ENCODE data around the gene MPHOSPH6.
"Not testable (repeated sequence)": the region's sequence is repeated elsewhere in the genome, so short reads cannot be mapped to it uniquely, and the experiment has no call there.

The MPHOSPH6 gene, protein sequence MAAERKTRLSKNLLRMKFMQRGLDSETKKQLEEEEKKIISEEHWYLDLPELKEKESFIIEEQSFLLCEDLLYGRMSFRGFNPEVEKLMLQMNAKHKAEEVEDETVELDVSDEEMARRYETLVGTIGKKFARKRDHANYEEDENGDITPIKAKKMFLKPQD

DNA sequence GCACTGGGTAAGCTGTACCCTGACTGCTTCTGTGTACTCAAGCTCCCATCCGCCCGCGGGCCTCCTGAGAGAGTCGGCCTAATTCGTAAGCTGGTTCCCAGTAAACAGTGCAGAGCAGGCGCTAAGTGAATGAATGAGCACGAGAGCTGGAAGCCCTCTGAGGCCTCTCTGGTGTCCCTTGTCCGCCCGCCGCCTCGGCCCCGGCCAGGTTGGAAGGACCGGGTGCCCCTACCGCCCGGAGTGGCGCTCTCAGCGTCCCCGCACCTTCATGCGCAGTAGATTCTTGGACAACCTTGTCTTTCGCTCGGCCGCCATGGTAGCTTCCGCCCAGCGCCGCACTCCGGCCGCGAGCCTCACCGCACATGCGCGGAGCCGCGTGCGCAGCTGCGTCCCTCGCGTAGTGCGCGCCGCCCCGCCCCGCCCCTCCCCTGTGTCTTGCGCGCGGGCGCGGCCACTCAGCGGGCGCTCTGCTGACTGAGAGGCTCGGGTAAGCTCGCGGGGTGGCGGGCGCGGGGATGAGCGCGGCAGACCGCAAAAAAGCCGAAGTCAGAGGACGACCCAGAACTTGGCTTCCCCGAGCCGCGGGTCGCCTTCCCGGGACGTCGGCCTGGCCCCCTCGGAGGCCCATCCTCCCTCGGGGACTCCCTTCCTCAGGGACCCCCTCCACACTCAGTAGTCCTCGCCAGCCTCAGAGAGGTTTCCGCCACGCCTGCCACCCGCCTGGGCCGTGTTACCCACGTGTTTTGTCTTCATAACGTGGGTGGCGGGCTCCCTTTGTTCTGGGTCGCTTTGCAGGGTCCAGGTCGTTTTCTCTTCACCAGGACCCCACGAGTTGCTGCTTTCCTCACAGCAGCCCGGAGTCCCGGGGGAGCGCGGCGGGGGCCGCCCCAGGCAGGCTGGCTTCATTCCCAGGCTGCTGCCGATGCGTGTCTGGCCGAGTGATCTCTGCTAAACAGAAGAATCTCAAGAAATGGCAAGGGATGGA, at the start of gene MPHOSPH6:
TSS of gene MPHOSPH6 (minus strand) at position 364 of the 985 bp plus-strand sequence. CDS start at position 315, 49 bp downstream.
- DNase-seq (ENCODE audit: low read depth): peak; percentile 93
- H3K4me3 ChIP-seq (ENCODE audit: low read depth, low read length): peak within 1 kb of the TSS; percentile 76
- TF ChIP-seq, protein P1, sequence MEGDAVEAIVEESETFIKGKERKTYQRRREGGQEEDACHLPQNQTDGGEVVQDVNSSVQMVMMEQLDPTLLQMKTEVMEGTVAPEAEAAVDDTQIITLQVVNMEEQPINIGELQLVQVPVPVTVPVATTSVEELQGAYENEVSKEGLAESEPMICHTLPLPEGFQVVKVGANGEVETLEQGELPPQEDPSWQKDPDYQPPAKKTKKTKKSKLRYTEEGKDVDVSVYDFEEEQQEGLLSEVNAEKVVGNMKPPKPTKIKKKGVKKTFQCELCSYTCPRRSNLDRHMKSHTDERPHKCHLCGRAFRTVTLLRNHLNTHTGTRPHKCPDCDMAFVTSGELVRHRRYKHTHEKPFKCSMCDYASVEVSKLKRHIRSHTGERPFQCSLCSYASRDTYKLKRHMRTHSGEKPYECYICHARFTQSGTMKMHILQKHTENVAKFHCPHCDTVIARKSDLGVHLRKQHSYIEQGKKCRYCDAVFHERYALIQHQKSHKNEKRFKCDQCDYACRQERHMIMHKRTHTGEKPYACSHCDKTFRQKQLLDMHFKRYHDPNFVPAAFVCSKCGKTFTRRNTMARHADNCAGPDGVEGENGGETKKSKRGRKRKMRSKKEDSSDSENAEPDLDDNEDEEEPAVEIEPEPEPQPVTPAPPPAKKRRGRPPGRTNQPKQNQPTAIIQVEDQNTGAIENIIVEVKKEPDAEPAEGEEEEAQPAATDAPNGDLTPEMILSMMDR (conservative IDR thresholded peaks at IDR 0.05; ENCODE audit: low read depth, low read length): no peak

DNA sequence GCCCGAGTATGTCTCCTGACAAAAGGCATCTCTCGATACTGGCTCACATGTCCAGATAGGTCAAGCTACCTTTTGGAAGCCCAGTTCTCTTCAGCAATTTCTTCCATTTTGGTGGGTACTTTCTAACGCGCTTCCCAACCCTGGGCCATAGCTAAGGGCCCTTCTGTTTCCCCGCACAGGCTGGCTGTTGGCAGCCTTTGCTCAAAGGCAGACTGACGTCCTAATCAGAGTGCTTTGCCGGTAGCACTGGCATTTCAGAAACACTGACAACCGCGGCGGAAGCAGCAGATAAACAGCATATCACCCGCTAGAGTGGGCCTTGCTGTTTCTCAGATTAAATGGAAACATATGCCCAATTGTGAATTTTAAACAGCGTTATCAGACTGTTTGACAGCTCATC, 49.3 kb upstream of the MPHOSPH6 start:
- DNase-seq (ENCODE audit: low read depth): no peak
- TF ChIP-seq, protein P1 (conservative IDR thresholded peaks at IDR 0.05; ENCODE audit: low read depth, low read length): no peak

DNA sequence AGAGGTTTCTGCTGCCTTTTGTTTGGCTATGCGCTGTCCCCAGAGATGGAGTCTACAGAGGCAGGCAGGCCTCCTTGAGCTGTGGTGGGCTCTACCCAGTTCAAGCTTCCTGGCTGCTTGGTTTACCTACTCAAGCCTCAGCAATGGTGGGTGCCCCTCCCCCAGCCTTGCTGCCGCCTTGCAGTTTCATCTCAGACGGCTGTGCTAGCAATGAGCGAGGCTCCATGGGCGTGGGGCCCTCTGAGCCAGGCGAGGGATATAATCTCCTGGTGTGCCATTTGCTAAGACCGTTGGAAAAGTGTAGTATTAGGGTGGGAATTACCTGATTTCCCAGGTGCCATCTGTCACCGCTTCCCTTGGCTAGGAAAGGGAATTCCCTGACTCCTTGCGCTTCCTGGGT, 39.3 kb upstream of the MPHOSPH6 start:
- DNase-seq (ENCODE audit: low read depth); H3K4me3 ChIP-seq (ENCODE audit: low read depth, low read length): not testable (repeated sequence)

More for the DNA sequence above, 49.3 kb upstream of the MPHOSPH6 start:
- no peak overlapping the region for H3K4me3 ChIP-seq (ENCODE audit: low read depth, low read length)

DNA sequence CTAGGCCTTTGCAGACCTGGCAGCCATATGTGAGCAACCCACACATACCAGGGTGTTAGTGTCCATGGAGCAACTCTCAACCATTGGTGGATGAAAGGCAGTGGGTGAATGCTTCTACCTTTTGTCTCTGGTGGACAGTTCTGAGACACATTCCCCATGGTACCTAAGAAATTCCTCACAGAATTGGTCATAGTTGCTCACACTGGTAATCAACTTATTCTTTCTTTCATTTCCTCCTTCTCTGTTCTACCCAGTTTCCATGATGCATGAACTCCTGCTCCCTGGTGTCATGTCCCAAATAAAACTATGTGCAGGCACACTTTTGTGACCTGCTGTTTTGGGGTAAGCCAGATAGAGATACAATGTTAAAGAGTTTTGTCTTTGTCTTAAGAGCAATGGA, 33.2 kb upstream of the MPHOSPH6 start:
- TF ChIP-seq, protein P1 (conservative IDR thresholded peaks at IDR 0.05; ENCODE audit: low read depth, low read length): no peak
- H3K4me3 ChIP-seq (ENCODE audit: low read depth, low read length): no peak overlapping the region
- no peak for DNase-seq (ENCODE audit: low read depth)

DNA sequence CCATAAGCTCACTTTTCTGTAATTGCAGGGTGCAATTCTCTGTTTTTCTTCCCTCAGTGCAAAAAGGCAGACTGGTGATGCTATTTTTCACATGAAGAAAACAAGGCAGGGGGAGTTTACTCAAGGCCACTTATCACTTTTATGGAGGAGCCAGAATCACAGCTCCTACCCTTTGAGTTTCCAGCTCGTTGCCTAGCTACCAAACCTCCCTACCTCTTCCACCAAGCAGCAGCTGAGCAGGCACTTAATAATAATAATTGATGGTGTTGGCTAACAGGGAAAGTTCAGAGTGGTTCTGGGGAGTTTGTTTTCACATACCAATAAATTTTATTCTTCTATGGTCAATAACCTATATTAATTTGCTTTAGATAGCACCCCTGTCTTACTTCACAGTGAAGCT, 31.9 kb upstream of the MPHOSPH6 start:
- TF ChIP-seq, protein P1 (conservative IDR thresholded peaks at IDR 0.05; ENCODE audit: low read depth, low read length): no peak
- DNase-seq (ENCODE audit: low read depth): no peak
- no peak overlapping the region for H3K4me3 ChIP-seq (ENCODE audit: low read depth, low read length)

DNA sequence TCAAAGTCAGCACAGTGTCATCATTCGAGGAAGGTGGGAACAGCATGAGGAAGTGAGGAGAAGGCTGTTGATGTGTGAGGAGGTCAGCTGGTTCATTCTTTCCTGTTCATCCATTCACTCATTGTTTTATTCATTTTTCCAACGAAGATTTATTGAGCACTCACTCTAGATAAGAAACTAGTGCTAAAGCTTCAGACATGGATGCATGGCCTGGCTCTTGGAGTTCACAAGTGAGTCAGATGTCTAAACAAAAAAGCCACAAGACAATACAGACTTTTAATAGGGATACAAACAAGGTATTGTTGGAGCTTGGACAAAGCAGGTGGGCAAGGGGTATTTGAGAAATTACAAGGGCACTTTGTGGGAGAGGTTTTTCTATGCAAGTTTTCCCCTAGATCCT, 31.3 kb upstream of the MPHOSPH6 start:
- no peak overlapping the region for H3K4me3 ChIP-seq (ENCODE audit: low read depth, low read length)
- DNase-seq (ENCODE audit: low read depth): no peak
- TF ChIP-seq, protein P1 (conservative IDR thresholded peaks at IDR 0.05; ENCODE audit: low read depth, low read length): no peak

DNA sequence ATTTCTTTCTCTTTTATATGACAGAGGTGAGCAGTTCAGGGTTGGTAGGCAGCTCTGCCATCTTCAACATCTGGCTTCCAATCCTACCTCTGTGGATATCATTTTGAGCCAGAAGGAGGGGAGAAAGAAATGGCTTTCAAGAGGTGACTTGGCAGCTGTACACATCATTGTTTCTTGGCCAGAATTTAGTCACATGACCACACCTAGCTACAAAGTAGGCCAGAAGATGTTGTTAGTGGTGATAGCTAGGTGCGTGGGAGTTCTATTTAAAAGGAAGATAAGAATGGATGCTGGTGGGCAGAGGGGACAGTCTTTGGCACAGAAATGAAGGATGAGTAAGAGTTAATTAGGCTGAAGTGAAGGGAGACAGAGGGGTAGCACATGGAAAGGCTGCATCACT, 29.2 kb upstream of the MPHOSPH6 start:
- DNase-seq (ENCODE audit: low read depth): no peak
- TF ChIP-seq, protein P1 (conservative IDR thresholded peaks at IDR 0.05; ENCODE audit: low read depth, low read length): no peak
- no peak overlapping the region for H3K4me3 ChIP-seq (ENCODE audit: low read depth, low read length)
